Caco-2 (cell line): ENCODE data around the gene NKX2-4. TPM values are rescaled to one million over a fixed set of nuclear protein-coding genes. Genes with fewer than 3 reads are reported as not detected.

Source experiments
- BruUV-seq: library from RNA; stranded (reverse); fragments of 400-500 nt; replicated peaks from 2 replicates; lab custom pipeline; 2021; lab: Mats Ljungman, UMichigan
- CTCF ChIA-PET: fragments of 300-600 bp; sonication (Branson Sonifier 250); formaldehyde crosslinking; loops from one replicate; lab custom pipeline; 2022; ENCODE audit warnings: antibody characterized with exemption; lab: Charles Lee
- POLR2A ChIA-PET: fragments of 300-600 bp; sonication (Branson Sonifier 250); formaldehyde crosslinking; loops from one replicate; lab custom pipeline; 2022; ENCODE audit warnings: antibody characterized with exemption; lab: Charles Lee
- DNase-seq, 2 experiments: peaks; one replicate each; pipeline versions ENCODE4 v3.0.0 to v3.0.0-alpha.2; 2020 to 2022
- H3K27me3 ChIP-seq: replicated peaks from 2 replicates; pipeline ENCODE4 v1.6.0; 2011; ENCODE audit warnings: low read length; ENCODE audit not compliant: control insufficient read depth, insufficient read depth
- H3K36me3 ChIP-seq: 2 replicates; pipeline ENCODE4 v1.5.1; 2011; ENCODE audit warnings: low read length; ENCODE audit not compliant: control insufficient read depth, insufficient read depth
- H3K4me1 ChIP-seq: fragments of 250-450 bp; sonication (Bioruptor Pico); 2 replicates; pipeline ENCODE4 v1.5.1; 2020; ENCODE audit warnings: mild to moderate bottlenecking
- H3K4me3 ChIP-seq: 2 replicates; pipeline ENCODE4 v1.5.1; 2011; ENCODE audit warnings: low read depth, mild to moderate bottlenecking, control low read depth, low read length
- H3K9me3 ChIP-seq: fragments of 250-450 bp; sonication (Bioruptor Pico); 2 replicates; pipeline ENCODE4 v1.5.1; 2020; ENCODE audit warnings: mild to moderate bottlenecking, moderate library complexity
- H3K27ac Mint-ChIP-seq: one replicate; pipeline ENCODE4 v1.8.0; 2022; ENCODE audit warnings: mixed read lengths; ENCODE audit not compliant: unreplicated experiment
- H3K27me3 Mint-ChIP-seq: one replicate; pipeline ENCODE4 v1.8.0; 2022; ENCODE audit warnings: mixed read lengths; ENCODE audit not compliant: insufficient read depth, unreplicated experiment
- H3K36me3 Mint-ChIP-seq: one replicate; pipeline ENCODE4 v1.8.0; 2022; ENCODE audit warnings: mild to moderate bottlenecking, mixed read lengths; ENCODE audit not compliant: insufficient read depth, unreplicated experiment
- H3K4me1 Mint-ChIP-seq: one replicate; pipeline ENCODE4 v1.8.0; 2022; ENCODE audit warnings: low read depth, mixed read lengths; ENCODE audit not compliant: unreplicated experiment
- H3K4me3 Mint-ChIP-seq: one replicate; pipeline ENCODE4 v1.8.0; 2022; ENCODE audit warnings: mild to moderate bottlenecking, moderate library complexity, mixed read lengths; ENCODE audit not compliant: unreplicated experiment
- H3K9me3 Mint-ChIP-seq: one replicate; pipeline ENCODE4 v1.8.0; 2022; ENCODE audit warnings: mixed read lengths; ENCODE audit not compliant: unreplicated experiment
- CTCF ChIP-seq, 2 experiments: fragments of 200-600 bp in 1 of 2; IDR thresholded peaks; 1 replicate in 1 of 2; 2 replicates in 1 of 2; pipeline versions ENCODE4 v1.5.1 to v1.8.0; 2011 to 2022; ENCODE audit warnings: antibody characterized with exemption in 1 of 2, control low read depth in 1 of 2, inconsistent platforms in 1 of 2, low read depth in 1 of 2, low read length in 1 of 2, mild to moderate bottlenecking in 1 of 2, moderate library complexity in 1 of 2; ENCODE audit not compliant: insufficient read depth in 1 of 2, severe bottlenecking in 1 of 2, unreplicated experiment in 1 of 2
- intact Hi-C: fragments of 100-400 bp; cut with micrococcal nuclease; formaldehyde crosslinking; loops from one replicate; pipeline ENCODE4 v1.10.0; 2022; ENCODE audit not compliant: unreplicated experiment
- total RNA-seq: library from RNA; stranded (reverse); gene quantifications from 2 replicates; pipeline ENCODE4 v1.2.3, GENCODE V29; 2022

Gene NKX2-4
- total RNA-seq, 1 experiment from 2014 or later, result not detected

GRCh38 chr20:21436205-21436604, 38.9 kb upstream of the NKX2-4 start:
- Histone ChIP-seq H3K36me3 (no peaks in the 10 kb centered on the region), H3K4me3 (no peak overlapping the region), H3K4me1 (no peaks in the 10 kb centered on the region), H3K27me3 (no peaks in the 10 kb centered on the region), H3K9me3 (no peaks in the 10 kb centered on the region)
- Mint-ChIP-seq H3K4me1 (no peaks in the 10 kb centered on the region), H3K9me3 (no peaks in the 10 kb centered on the region), H3K36me3 (no peaks in the 10 kb centered on the region), H3K27me3 (peaks cover 11% of the 10 kb centered on the region), H3K27ac (no peak overlapping the region), H3K4me3 (no peak overlapping the region)
- no peak for TF ChIP-seq CTCF (IDR thresholded peaks at IDR 0.05; ENCODE audit: insufficient read depth in 1 of 2, low read depth in 1 of 2, low read length in 1 of 2, severe bottlenecking in 1 of 2, unreplicated experiment in 1 of 2)
- ChIA-PET POLR2A (no interaction called here), CTCF (no interaction called here)
- no TSS peak for BruUV-seq
- no peak for DNase-seq
- intact Hi-C loops, result no loop called here

- Mint-ChIP-seq H3K27me3 (peaks cover 11% of the 10 kb centered on the region), H3K36me3 (no peaks in the 10 kb centered on the region), H3K4me3 (no peak overlapping the region), H3K27ac (no peak overlapping the region), H3K9me3 (no peaks in the 10 kb centered on the region), H3K4me1 (no peaks in the 10 kb centered on the region)
- TF ChIP-seq CTCF (IDR thresholded peaks at IDR 0.05; ENCODE audit: insufficient read depth in 1 of 2, low read depth in 1 of 2, low read length in 1 of 2, severe bottlenecking in 1 of 2, unreplicated experiment in 1 of 2), result no peak
- Histone ChIP-seq H3K27me3 (no peaks in the 10 kb centered on the region), H3K4me1 (no peaks in the 10 kb centered on the region), H3K36me3 (no peaks in the 10 kb centered on the region), H3K4me3 (no peak overlapping the region), H3K9me3 (no peaks in the 10 kb centered on the region)
- intact Hi-C loops, result no loop called here
- ChIA-PET CTCF (no interaction called here), POLR2A (no interaction called here)
- no TSS peak for BruUV-seq
- DNase-seq, result no peak
Measured at GRCh38 chr20:21435576-21435975, 38.2 kb upstream of the NKX2-4 start.

GRCh38 chr20:21433329-21433890, 36.1 kb upstream of the NKX2-4 start:
- no peak for DNase-seq

More at GRCh38 chr20:21433329-21433890, 36.1 kb upstream of the NKX2-4 start:
- Histone ChIP-seq H3K27me3 (no peaks in the 10 kb centered on the region; the same call in 1 of the 2 replicates), H3K4me3 (no peak overlapping the region), H3K36me3 (no peaks in the 10 kb centered on the region), H3K9me3 (no peaks in the 10 kb centered on the region), H3K4me1 (no peaks in the 10 kb centered on the region)
- POLR2A ChIA-PET, result no interaction called here
- Mint-ChIP-seq H3K27me3 (peaks cover 11% of the 10 kb centered on the region), H3K4me3 (no peak overlapping the region), H3K27ac (no peak overlapping the region), H3K9me3 (no peaks in the 10 kb centered on the region), H3K4me1 (no peaks in the 10 kb centered on the region), H3K36me3 (no peaks in the 10 kb centered on the region)
- CTCF ChIA-PET, result no interaction called here
- intact Hi-C loops, result no loop called here
- no TSS peak for BruUV-seq
- no peak for TF ChIP-seq CTCF (IDR thresholded peaks at IDR 0.05; ENCODE audit: insufficient read depth in 1 of 2, low read depth in 1 of 2, low read length in 1 of 2, severe bottlenecking in 1 of 2, unreplicated experiment in 1 of 2)
